HepG2 (cell line): ENCODE measurements around the gene RPTOR. TPM values are rescaled to one million over a fixed set of nuclear protein-coding genes. Genes with fewer than 3 reads are reported as not detected.

Experiments used
- ATAC-seq: fragments of 200-7000 bp; cut with Tn5 transposase; 3 replicates; pipeline ENCODE4 v1.9.1; 2020; ENCODE audit warnings: mild to moderate bottlenecking, moderate library complexity
- BruUV-seq: library from RNA; stranded (reverse); fragments of 400-500 nt; replicated peaks from 2 replicates; lab custom pipeline; 2021; lab: Mats Ljungman, UMichigan
- CTCF ChIA-PET: fragments of 300-600 bp; formaldehyde crosslinking; extraction: SDS; loops from one replicate; lab custom pipeline; 2021; ENCODE audit warnings: low total read pairs, inconsistent platforms, low intra/inter-chr PET ratio; lab: Yijun Ruan, JAX
- POLR2A ChIA-PET: fragments of 350-600 bp; sonication (Branson Sonifier 250); formaldehyde crosslinking; loops from one replicate; lab custom pipeline; 2020; ENCODE audit warnings: antibody characterized with exemption, inconsistent platforms; lab: Yijun Ruan, JAX
- DNase-seq: peaks from one replicate; pipeline ENCODE4 v3.0.0-alpha.2; 2015; ENCODE audit warnings: low spot score
- FAIRE-seq: peaks from 3 replicates; lab custom pipeline; 2011; peaks lifted over from hg19 to GRCh38; lab: Jason Lieb, UNC
- H2AFZ ChIP-seq: one replicate; pipeline ENCODE4 v1.6.1; 2011; ENCODE audit warnings: low read length, inconsistent platforms
- H3K27ac ChIP-seq: fragments of 300-600 bp; 3 replicates; pipeline ENCODE4 v1.8.0; 2011; ENCODE audit warnings: mixed run types, mild to moderate bottlenecking, mixed read lengths, low read length, inconsistent platforms; ENCODE audit not compliant: insufficient read depth; ENCODE audit errors: extremely low read length
- H3K27me3 ChIP-seq, 2 experiments: fragments of 200-600 bp in 1 of 2; 2 replicates in 1 of 2; 3 replicates in 1 of 2; pipeline versions ENCODE4 v1.6.0 to v1.8.0; 2011; ENCODE audit warnings: low read length in 2 of 2, mild to moderate bottlenecking in 2 of 2, moderate library complexity in 2 of 2, inconsistent platforms in 1 of 2; ENCODE audit not compliant: insufficient read depth in 2 of 2, control insufficient read depth in 1 of 2
- H3K36me3 ChIP-seq, 2 experiments: fragments of 200-600 bp in 1 of 2; replicated peaks in 1 of 2; 2 replicates in 1 of 2; 3 replicates in 1 of 2; pipeline versions ENCODE4 v1.5.1 to v1.8.0; 2011; ENCODE audit warnings: low read length in 2 of 2, inconsistent platforms in 1 of 2; ENCODE audit not compliant: insufficient read depth in 2 of 2, control insufficient read depth in 1 of 2
- H3K4me1 ChIP-seq: 2 replicates; pipeline ENCODE4 v1.5.1; 2012; ENCODE audit warnings: low read length, inconsistent platforms; ENCODE audit not compliant: insufficient read depth
- H3K4me2 ChIP-seq: 2 replicates; pipeline ENCODE4 v1.6.0; 2011; ENCODE audit warnings: low read depth, low read length, inconsistent platforms
- H3K4me3 ChIP-seq, 3 experiments: fragments of 200-600 bp in 1 of 3; sonication (generic), shearing (Covaris generic) in 1 of 3; replicated peaks in 1 of 3; 2 replicates each; pipeline ENCODE4 v1.5.1; 2011 to 2016; ENCODE audit warnings: low read length in 3 of 3, inconsistent platforms in 2 of 3, low read depth in 2 of 3, mild to moderate bottlenecking in 2 of 3, control low read depth in 1 of 3, mixed read lengths in 1 of 3; ENCODE audit not compliant: insufficient read depth in 1 of 3
- H3K79me2 ChIP-seq: one replicate; pipeline ENCODE4 v1.6.1; 2011; ENCODE audit warnings: low read length, inconsistent platforms; ENCODE audit not compliant: insufficient read depth
- H3K9ac ChIP-seq: 2 replicates; pipeline ENCODE4 v1.6.0; 2011; ENCODE audit warnings: mild to moderate bottlenecking, low read depth, low read length, inconsistent platforms; ENCODE audit not compliant: insufficient read depth
- H3K9me3 ChIP-seq: 2 replicates; pipeline ENCODE4 v1.5.1; 2012; ENCODE audit warnings: mild to moderate bottlenecking, low read length
- H4K20me1 ChIP-seq: 2 replicates; pipeline ENCODE4 v1.6.0; 2011; ENCODE audit warnings: inconsistent platforms, mild to moderate bottlenecking, low read length, moderate library complexity; ENCODE audit not compliant: insufficient read depth
- FOXP1 ChIP-seq, 2 experiments: fragments of 450-650 bp in 1 of 2; IDR thresholded peaks; 2 replicates each; pipeline ENCODE4 v1.6.1; 2017 to 2018; ENCODE audit warnings: antibody characterized with exemption in 1 of 2
- KLF11 ChIP-seq: IDR thresholded peaks from 2 replicates; pipeline ENCODE4 v1.6.1; 2016; ENCODE audit warnings: missing compliant biosample characterization
- MIER3 ChIP-seq: IDR thresholded peaks from 2 replicates; pipeline ENCODE4 v1.6.1; 2016; ENCODE audit warnings: missing compliant biosample characterization, borderline replicate concordance
- NFE2L1 ChIP-seq: sonication (generic); formaldehyde crosslinking; IDR thresholded peaks from 2 replicates; pipeline ENCODE4 v1.4.0; 2020; ENCODE audit warnings: missing genetic modification reagents, mild to moderate bottlenecking, borderline replicate concordance
- PHF21A ChIP-seq: sonication (generic); formaldehyde crosslinking; IDR thresholded peaks from 2 replicates; pipeline ENCODE4 v1.5.0; 2020; ENCODE audit warnings: mild to moderate bottlenecking, missing genetic modification reagents
- RFX3 ChIP-seq: IDR thresholded peaks from 2 replicates; pipeline ENCODE4 v1.6.1; 2016; ENCODE audit warnings: missing biosample characterization, missing genetic modification reagents
- TMF1 ChIP-seq: sonication (generic); formaldehyde crosslinking; IDR thresholded peaks from 2 replicates; pipeline ENCODE4 v1.8.1; 2022; ENCODE audit warnings: low read depth, missing genetic modification reagents
- TOE1 ChIP-seq: sonication (generic); formaldehyde crosslinking; IDR thresholded peaks from 2 replicates; pipeline ENCODE4 v1.4.0; 2020; ENCODE audit warnings: mild to moderate bottlenecking, missing genetic modification reagents
- XBP1 ChIP-seq: sonication (generic); formaldehyde crosslinking; IDR thresholded peaks from 2 replicates; pipeline ENCODE4 v1.5.0; 2020; ENCODE audit warnings: missing genetic modification reagents
- ZMYM3 ChIP-seq: sonication (generic); formaldehyde crosslinking; IDR thresholded peaks from 2 replicates; pipeline ENCODE4 v1.5.1; 2020; ENCODE audit warnings: mild to moderate bottlenecking, missing genetic modification reagents
- ZNF142 ChIP-seq: sonication (generic); formaldehyde crosslinking; IDR thresholded peaks from 2 replicates; pipeline ENCODE4 v1.4.0; 2020; ENCODE audit warnings: missing genetic modification reagents
- ZNF44 ChIP-seq: sonication (generic); formaldehyde crosslinking; IDR thresholded peaks from 2 replicates; pipeline ENCODE4 v1.5.1; 2020; ENCODE audit warnings: mild to moderate bottlenecking, missing genetic modification reagents
- WGBS: methylation state at CpG from one replicate; pipeline ENCODE4 v1.1.6; 2017; ENCODE audit warnings: low lambda C conversion rate; 5-methylcytosine and 5-hydroxymethylcytosine counted together
- in situ Hi-C: cut with HindIII; loops from 2 replicates; pipeline ENCODE4 v1.10.0; 2017; ENCODE audit warnings: low pct_unique_long_range_greater_than_20kb; ENCODE audit not compliant: extremely low pct_ligation_motif_present
- intact Hi-C: fragments of 100-400 bp; cut with micrococcal nuclease; formaldehyde crosslinking; loops from one replicate; pipeline ENCODE4 v1.10.0; 2022; ENCODE audit not compliant: unreplicated experiment
- polyA plus RNA-seq, 8 experiments: library from polyadenylated mRNA; depleted of rRNA in 3 of 8; stranded (reverse) in 7 of 8; unstranded in 1 of 8; fragments of >200 nt; fragmentation: Illumina TruSeq in 4 of 8; extraction: Trizol in 4 of 8; gene quantifications; 2 replicates each; pipeline versions ENCODE4 v1.2.1 to v1.2.3, GENCODE V29; 2011 to 2016; ENCODE audit warnings: low read depth in 4 of 8, missing spikeins in 1 of 8, mixed read lengths in 1 of 8; ENCODE audit not compliant: insufficient read depth in 1 of 8
- total RNA-seq, 5 experiments: library from RNA; depleted of rRNA; stranded (reverse); fragments of >200 nt; fragmentation: Illumina TruSeq; extraction: Trizol; gene quantifications; 2 replicates each; pipeline ENCODE4 v1.2.3, GENCODE V29; 2016; ENCODE audit warnings: low read depth in 1 of 5
- TF ChIP-seq, protein P1 (sequence below): sonication (generic); formaldehyde crosslinking; IDR thresholded peaks from 2 replicates; pipeline ENCODE4 v1.8.1; 2023; ENCODE audit warnings: mild to moderate bottlenecking, missing genetic modification reagents
- TF ChIP-seq, protein P2 (sequence below): sonication (generic); formaldehyde crosslinking; IDR thresholded peaks from 2 replicates; pipeline ENCODE4 v1.8.0; 2022; ENCODE audit warnings: missing genetic modification reagents, mild to moderate bottlenecking, moderate library complexity, borderline replicate concordance

RPTOR gene
- total and polyA plus RNA-seq, 2 of the 13 experiments (the other 11 are each of a cell fraction or from before 2014, with no cell fraction given), result 6.6 to 25.3 TPM

- TF ChIP-seq, protein P1, sequence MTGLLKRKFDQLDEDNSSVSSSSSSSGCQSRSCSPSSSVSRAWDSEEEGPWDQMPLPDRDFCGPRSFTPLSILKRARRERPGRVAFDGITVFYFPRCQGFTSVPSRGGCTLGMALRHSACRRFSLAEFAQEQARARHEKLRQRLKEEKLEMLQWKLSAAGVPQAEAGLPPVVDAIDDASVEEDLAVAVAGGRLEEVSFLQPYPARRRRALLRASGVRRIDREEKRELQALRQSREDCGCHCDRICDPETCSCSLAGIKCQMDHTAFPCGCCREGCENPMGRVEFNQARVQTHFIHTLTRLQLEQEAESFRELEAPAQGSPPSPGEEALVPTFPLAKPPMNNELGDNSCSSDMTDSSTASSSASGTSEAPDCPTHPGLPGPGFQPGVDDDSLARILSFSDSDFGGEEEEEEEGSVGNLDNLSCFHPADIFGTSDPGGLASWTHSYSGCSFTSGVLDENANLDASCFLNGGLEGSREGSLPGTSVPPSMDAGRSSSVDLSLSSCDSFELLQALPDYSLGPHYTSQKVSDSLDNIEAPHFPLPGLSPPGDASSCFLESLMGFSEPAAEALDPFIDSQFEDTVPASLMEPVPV (CRISPR knock-in tag), result no peak
- TF ChIP-seq RFX3, result no peak
Measured at GRCh38 chr17:80805032-80805751, 260.6 kb downstream of the RPTOR start (continued).

GRCh38 chr17:80807014-80807413 lies 262.4 kb downstream of the RPTOR start:
- FAIRE-seq, result no peak
- Histone ChIP-seq H3K9me3 (no peaks in the 10 kb centered on the region), H3K79me2 (no peaks in the 10 kb centered on the region), H2AFZ (no peak overlapping the region), H3K9ac (no peak overlapping the region), H3K36me3 (peaks cover 9 to 11% of the 10 kb centered on the region in 2 experiments; a peak in 2 of 5 replicates), H3K4me1 (no peaks in the 10 kb centered on the region), H4K20me1 (no peaks in the 10 kb centered on the region), H3K27ac (no peak overlapping the region), H3K4me2 (no peak overlapping the region), H3K27me3 (no peaks in the 10 kb centered on the region), H3K4me3 (no peak overlapping the region)
- ATAC-seq, result no peak
- 96% methylated on average over 4 of the region's 4 CpGs for WGBS
- no TSS peak for BruUV-seq
- ChIA-PET POLR2A (no interaction called here), CTCF (no interaction called here)
- intact Hi-C loops (no loop called here), in situ Hi-C loops (no loop called here)
- no peak for DNase-seq
- TF ChIP-seq FOXP1 (IDR thresholded peaks at IDR 0.05) (no peak), FOXP1 (CRISPR knock-in tag; IDR thresholded peaks at IDR 0.05) (no peak), ZNF142 (CRISPR knock-in tag) (no peak), ZNF44 (CRISPR knock-in tag) (no peak), NFE2L1 (CRISPR knock-in tag) (no peak), ZMYM3 (CRISPR knock-in tag) (no peak), XBP1 (no peak), MIER3 (CRISPR knock-in tag) (no peak), RFX3 (no peak), TOE1 (CRISPR knock-in tag) (no peak), KLF11 (CRISPR knock-in tag) (no peak), PHF21A (CRISPR knock-in tag) (no peak), TMF1 (CRISPR knock-in tag) (no peak)
- TF ChIP-seq, protein P2, sequence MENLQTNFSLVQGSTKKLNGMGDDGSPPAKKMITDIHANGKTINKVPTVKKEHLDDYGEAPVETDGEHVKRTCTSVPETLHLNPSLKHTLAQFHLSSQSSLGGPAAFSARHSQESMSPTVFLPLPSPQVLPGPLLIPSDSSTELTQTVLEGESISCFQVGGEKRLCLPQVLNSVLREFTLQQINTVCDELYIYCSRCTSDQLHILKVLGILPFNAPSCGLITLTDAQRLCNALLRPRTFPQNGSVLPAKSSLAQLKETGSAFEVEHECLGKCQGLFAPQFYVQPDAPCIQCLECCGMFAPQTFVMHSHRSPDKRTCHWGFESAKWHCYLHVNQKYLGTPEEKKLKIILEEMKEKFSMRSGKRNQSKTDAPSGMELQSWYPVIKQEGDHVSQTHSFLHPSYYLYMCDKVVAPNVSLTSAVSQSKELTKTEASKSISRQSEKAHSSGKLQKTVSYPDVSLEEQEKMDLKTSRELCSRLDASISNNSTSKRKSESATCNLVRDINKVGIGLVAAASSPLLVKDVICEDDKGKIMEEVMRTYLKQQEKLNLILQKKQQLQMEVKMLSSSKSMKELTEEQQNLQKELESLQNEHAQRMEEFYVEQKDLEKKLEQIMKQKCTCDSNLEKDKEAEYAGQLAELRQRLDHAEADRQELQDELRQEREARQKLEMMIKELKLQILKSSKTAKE (CRISPR knock-in tag), result no peak
